HEK293 (cell line): ENCODE measurements around the gene PSMB11.

Experiments
- HOXC10 ChIP-seq: sonication (generic); formaldehyde crosslinking; IDR thresholded peaks from 2 replicates; pipeline ENCODE4 v1.8.1; 2023; ENCODE audit warnings: mild to moderate bottlenecking, missing genetic modification reagents
- ZNF214 ChIP-seq: fragments of 450-650 bp; formaldehyde crosslinking; IDR thresholded peaks from 2 replicates; pipeline ENCODE4 v1.5.1; 2017; ENCODE audit warnings: missing biosample characterization, mild to moderate bottlenecking, missing genetic modification characterization, borderline replicate concordance
- ZNF394 ChIP-seq: fragments of 450-650 bp; formaldehyde crosslinking; IDR thresholded peaks from 2 replicates; pipeline ENCODE4 v1.5.1; 2016; ENCODE audit warnings: missing biosample characterization, missing genetic modification characterization, mild to moderate bottlenecking, moderate library complexity, borderline replicate concordance
- ZNF747 ChIP-seq: fragments of 450-650 bp; formaldehyde crosslinking; IDR thresholded peaks from 2 replicates; pipeline ENCODE4 v1.5.1; 2016; ENCODE audit warnings: missing biosample characterization, missing genetic modification characterization
- TF ChIP-seq, protein P1 (sequence below): fragments of 450-650 bp; formaldehyde crosslinking; IDR thresholded peaks from 2 replicates; pipeline ENCODE4 v1.5.1; 2016; ENCODE audit warnings: missing biosample characterization, missing genetic modification characterization
- TF ChIP-seq, protein P2 (sequence below): fragments of 450-650 bp; formaldehyde crosslinking; IDR thresholded peaks from 2 replicates; pipeline ENCODE4 v1.5.1; 2016; ENCODE audit warnings: missing biosample characterization, missing genetic modification characterization
- TF ChIP-seq, protein P3 (sequence below): fragments of 450-650 bp; formaldehyde crosslinking; IDR thresholded peaks from 2 replicates; pipeline ENCODE4 v1.5.1; 2016; ENCODE audit warnings: missing biosample characterization, missing genetic modification characterization

DNA sequence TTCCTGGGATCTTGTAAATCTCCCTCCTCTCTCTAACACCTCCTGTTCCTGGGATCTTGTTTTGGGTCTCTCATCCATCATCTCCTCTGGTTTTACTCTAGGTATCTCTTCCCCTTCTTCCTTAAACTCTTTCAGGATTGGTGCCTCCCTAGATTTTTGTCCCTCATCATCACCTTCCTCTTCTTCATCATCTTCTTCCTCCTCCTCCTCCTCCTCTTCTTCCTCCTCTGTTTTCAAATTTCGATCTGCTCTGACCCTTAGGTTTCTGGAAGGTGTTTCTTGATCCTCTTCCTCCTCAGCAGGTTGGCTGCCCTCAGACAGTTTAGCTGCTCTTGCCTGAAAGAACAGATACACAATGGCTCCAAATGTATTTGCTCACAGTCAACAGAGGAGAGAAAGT is 38.5 kb downstream of the PSMB11 start:
- TF ChIP-seq, protein P1, sequence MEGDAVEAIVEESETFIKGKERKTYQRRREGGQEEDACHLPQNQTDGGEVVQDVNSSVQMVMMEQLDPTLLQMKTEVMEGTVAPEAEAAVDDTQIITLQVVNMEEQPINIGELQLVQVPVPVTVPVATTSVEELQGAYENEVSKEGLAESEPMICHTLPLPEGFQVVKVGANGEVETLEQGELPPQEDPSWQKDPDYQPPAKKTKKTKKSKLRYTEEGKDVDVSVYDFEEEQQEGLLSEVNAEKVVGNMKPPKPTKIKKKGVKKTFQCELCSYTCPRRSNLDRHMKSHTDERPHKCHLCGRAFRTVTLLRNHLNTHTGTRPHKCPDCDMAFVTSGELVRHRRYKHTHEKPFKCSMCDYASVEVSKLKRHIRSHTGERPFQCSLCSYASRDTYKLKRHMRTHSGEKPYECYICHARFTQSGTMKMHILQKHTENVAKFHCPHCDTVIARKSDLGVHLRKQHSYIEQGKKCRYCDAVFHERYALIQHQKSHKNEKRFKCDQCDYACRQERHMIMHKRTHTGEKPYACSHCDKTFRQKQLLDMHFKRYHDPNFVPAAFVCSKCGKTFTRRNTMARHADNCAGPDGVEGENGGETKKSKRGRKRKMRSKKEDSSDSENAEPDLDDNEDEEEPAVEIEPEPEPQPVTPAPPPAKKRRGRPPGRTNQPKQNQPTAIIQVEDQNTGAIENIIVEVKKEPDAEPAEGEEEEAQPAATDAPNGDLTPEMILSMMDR (tag by site-specific recombination) = no peak
- no peak for TF ChIP-seq HOXC10
- TF ChIP-seq, protein P2, sequence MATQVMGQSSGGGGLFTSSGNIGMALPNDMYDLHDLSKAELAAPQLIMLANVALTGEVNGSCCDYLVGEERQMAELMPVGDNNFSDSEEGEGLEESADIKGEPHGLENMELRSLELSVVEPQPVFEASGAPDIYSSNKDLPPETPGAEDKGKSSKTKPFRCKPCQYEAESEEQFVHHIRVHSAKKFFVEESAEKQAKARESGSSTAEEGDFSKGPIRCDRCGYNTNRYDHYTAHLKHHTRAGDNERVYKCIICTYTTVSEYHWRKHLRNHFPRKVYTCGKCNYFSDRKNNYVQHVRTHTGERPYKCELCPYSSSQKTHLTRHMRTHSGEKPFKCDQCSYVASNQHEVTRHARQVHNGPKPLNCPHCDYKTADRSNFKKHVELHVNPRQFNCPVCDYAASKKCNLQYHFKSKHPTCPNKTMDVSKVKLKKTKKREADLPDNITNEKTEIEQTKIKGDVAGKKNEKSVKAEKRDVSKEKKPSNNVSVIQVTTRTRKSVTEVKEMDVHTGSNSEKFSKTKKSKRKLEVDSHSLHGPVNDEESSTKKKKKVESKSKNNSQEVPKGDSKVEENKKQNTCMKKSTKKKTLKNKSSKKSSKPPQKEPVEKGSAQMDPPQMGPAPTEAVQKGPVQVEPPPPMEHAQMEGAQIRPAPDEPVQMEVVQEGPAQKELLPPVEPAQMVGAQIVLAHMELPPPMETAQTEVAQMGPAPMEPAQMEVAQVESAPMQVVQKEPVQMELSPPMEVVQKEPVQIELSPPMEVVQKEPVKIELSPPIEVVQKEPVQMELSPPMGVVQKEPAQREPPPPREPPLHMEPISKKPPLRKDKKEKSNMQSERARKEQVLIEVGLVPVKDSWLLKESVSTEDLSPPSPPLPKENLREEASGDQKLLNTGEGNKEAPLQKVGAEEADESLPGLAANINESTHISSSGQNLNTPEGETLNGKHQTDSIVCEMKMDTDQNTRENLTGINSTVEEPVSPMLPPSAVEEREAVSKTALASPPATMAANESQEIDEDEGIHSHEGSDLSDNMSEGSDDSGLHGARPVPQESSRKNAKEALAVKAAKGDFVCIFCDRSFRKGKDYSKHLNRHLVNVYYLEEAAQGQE = no peak
- no peak for TF ChIP-seq ZNF747 (tag by site-specific recombination)
- TF ChIP-seq, protein P3, sequence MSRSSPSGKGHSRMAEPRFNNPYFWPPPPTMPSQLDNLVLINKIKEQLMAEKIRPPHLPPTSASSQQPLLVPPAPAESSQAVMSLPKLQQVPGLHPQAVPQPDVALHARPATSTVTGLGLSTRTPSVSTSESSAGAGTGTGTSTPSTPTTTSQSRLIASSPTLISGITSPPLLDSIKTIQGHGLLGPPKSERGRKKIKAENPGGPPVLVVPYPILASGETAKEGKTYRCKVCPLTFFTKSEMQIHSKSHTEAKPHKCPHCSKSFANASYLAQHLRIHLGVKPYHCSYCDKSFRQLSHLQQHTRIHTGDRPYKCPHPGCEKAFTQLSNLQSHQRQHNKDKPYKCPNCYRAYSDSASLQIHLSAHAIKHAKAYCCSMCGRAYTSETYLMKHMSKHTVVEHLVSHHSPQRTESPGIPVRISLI = no peak
- TF ChIP-seq ZNF394 (tag by site-specific recombination) = no peak
- TF ChIP-seq ZNF214 (tag by site-specific recombination) = no peak
